SK-N-SH treated with all-trans-retinoic acid at 6 μM for 48 hours (cell line): ENCODE results near the gene MEIS1.

ENCODE experiments used
- ATAC-seq: fragments of 200-7000 bp; cut with Tn5 transposase; 3 replicates; pipeline ENCODE4 v1.9.1; 2020; ENCODE audit warnings: mild to moderate bottlenecking, moderate library complexity
- BACH2 ChIP-seq: fragments of 250-450 bp; sonication (Bioruptor Pico); IDR thresholded peaks from 2 replicates; pipeline ENCODE4 v1.9.0; 2021; ENCODE audit warnings: mild to moderate bottlenecking, borderline replicate concordance
- GLIS3 ChIP-seq: fragments of 250-450 bp; sonication (Bioruptor Pico); IDR thresholded peaks from 2 replicates; pipeline ENCODE4 v1.5.0; 2020; ENCODE audit warnings: mild to moderate bottlenecking, moderate library complexity
- ISL1 ChIP-seq: fragments of 250-450 bp; sonication (Bioruptor Pico); IDR thresholded peaks from 2 replicates; pipeline ENCODE4 v2.1.2; 2022; ENCODE audit warnings: mild to moderate bottlenecking, moderate library complexity
- OSR1 ChIP-seq: fragments of 250-450 bp; sonication (Bioruptor Pico); IDR thresholded peaks from 2 replicates; pipeline ENCODE4 v1.8.0; 2022; ENCODE audit warnings: moderate library complexity, mild to moderate bottlenecking, inconsistent platforms
- RARB ChIP-seq: fragments of 250-450 bp; sonication (Bioruptor Pico); IDR thresholded peaks from 2 replicates; pipeline ENCODE4 v1.8.0; 2021; ENCODE audit warnings: mild to moderate bottlenecking, moderate library complexity
- SNAI2 ChIP-seq: fragments of 250-450 bp; sonication (Bioruptor Pico); IDR thresholded peaks from 2 replicates; pipeline ENCODE4 v1.5.0; 2020; ENCODE audit warnings: mild to moderate bottlenecking, moderate library complexity
- TOX ChIP-seq: fragments of 250-450 bp; sonication (Bioruptor Pico); IDR thresholded peaks from 2 replicates; pipeline ENCODE4 v1.8.0; 2021; ENCODE audit warnings: mild to moderate bottlenecking, moderate library complexity, borderline replicate concordance
- ZC3H10 ChIP-seq: fragments of 250-450 bp; sonication (Bioruptor Pico); IDR thresholded peaks from 2 replicates; pipeline ENCODE4 v1.5.1; 2021; ENCODE audit warnings: mild to moderate bottlenecking, moderate library complexity
- ZFP3 ChIP-seq: fragments of 250-450 bp; sonication (Bioruptor Pico); IDR thresholded peaks from 2 replicates; pipeline ENCODE4 v1.5.0; 2020; ENCODE audit warnings: mild to moderate bottlenecking, moderate library complexity
- ZNF8 ChIP-seq: fragments of 450-650 bp; formaldehyde crosslinking; IDR thresholded peaks from 2 replicates; pipeline ENCODE4 v1.5.0; 2020; ENCODE audit warnings: mild to moderate bottlenecking, moderate library complexity
- TF ChIP-seq, protein P1 (sequence below): fragments of 250-450 bp; sonication (Bioruptor Pico); IDR thresholded peaks from 2 replicates; pipeline ENCODE4 v1.5.1; 2020; ENCODE audit warnings: low read depth, mild to moderate bottlenecking, moderate library complexity
- TF ChIP-seq, protein P2 (sequence below): fragments of 250-450 bp; sonication (Bioruptor Pico); IDR thresholded peaks from 2 replicates; pipeline ENCODE4 v1.8.0; 2021; ENCODE audit warnings: low read depth, mild to moderate bottlenecking, moderate library complexity, borderline replicate concordance
- TF ChIP-seq, protein P3 (sequence below): fragments of 250-450 bp; sonication (Bioruptor Pico); IDR thresholded peaks from 2 replicates; pipeline ENCODE4 v1.5.1; 2021; ENCODE audit warnings: mild to moderate bottlenecking, moderate library complexity

MEIS1 gene

DNA sequence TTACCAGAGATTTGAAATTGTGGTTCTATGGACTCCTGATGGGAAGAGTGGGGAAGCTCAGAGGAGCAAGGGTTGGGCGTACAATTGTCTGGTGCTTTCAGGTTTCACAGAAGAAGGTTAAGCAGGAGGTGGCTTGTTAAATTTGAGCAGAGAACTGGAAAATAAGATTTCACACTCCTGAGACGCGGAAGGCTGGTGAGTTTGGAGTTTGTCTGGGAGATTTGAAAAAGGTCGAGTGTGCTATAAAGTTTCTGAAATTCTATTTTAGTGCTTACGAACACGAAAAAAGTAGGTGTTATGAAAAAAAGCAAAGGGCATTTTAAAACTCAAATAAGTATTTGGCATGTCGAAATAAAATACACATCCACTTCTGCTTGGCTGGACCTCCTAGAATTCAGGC, 170.1 kb downstream of the MEIS1 start:
- TF ChIP-seq TOX (CRISPR knock-in tag) (no peak), ZC3H10 (CRISPR knock-in tag) (no peak), OSR1 (CRISPR knock-in tag) (no peak), BACH2 (CRISPR knock-in tag) (no peak), GLIS3 (no peak)
- TF ChIP-seq, protein P1, sequence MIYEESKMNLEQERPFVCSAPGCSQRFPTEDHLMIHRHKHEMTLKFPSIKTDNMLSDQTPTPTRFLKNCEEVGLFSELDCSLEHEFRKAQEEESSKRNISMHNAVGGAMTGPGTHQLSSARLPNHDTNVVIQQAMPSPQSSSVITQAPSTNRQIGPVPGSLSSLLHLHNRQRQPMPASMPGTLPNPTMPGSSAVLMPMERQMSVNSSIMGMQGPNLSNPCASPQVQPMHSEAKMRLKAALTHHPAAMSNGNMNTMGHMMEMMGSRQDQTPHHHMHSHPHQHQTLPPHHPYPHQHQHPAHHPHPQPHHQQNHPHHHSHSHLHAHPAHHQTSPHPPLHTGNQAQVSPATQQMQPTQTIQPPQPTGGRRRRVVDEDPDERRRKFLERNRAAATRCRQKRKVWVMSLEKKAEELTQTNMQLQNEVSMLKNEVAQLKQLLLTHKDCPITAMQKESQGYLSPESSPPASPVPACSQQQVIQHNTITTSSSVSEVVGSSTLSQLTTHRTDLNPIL, result no peak
- ATAC-seq, result no peak

DNA sequence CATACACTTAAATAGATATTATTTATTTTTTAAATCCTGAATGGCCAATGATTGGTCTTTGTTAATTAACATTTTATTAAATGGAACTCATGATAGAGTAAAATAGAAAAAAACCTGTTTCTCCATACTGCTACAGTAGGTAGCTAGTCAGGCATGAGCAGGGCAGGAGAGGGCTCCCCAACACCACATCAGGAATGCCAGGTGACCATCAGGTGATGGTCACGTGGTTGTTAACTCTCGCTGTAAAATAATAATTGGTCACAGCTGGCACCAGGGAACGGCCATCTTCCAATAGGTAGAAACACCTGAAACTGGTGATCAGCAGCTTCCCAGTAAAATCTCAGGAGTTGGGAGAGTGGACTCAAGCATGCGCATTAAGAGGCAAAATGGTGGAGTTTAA, 172.2 kb downstream of the MEIS1 start:
- ATAC-seq, result no peak
- TF ChIP-seq ZC3H10 (CRISPR knock-in tag) (no peak), ZNF8 (CRISPR knock-in tag) (no peak), BACH2 (CRISPR knock-in tag) (no peak), ZFP3 (CRISPR knock-in tag) (no peak), ISL1 (no peak), SNAI2 (no peak), TOX (CRISPR knock-in tag) (no peak), RARB (CRISPR knock-in tag) (no peak)
- TF ChIP-seq, protein P1, result no peak
- TF ChIP-seq, protein P2, sequence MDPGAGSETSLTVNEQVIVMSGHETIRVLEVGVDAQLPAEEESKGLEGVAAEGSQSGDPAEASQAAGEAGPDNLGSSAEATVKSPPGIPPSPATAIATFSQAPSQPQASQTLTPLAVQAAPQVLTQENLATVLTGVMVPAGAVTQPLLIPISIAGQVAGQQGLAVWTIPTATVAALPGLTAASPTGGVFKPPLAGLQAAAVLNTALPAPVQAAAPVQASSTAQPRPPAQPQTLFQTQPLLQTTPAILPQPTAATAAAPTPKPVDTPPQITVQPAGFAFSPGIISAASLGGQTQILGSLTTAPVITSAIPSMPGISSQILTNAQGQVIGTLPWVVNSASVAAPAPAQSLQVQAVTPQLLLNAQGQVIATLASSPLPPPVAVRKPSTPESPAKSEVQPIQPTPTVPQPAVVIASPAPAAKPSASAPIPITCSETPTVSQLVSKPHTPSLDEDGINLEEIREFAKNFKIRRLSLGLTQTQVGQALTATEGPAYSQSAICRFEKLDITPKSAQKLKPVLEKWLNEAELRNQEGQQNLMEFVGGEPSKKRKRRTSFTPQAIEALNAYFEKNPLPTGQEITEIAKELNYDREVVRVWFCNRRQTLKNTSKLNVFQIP, result no peak
- TF ChIP-seq, protein P3, sequence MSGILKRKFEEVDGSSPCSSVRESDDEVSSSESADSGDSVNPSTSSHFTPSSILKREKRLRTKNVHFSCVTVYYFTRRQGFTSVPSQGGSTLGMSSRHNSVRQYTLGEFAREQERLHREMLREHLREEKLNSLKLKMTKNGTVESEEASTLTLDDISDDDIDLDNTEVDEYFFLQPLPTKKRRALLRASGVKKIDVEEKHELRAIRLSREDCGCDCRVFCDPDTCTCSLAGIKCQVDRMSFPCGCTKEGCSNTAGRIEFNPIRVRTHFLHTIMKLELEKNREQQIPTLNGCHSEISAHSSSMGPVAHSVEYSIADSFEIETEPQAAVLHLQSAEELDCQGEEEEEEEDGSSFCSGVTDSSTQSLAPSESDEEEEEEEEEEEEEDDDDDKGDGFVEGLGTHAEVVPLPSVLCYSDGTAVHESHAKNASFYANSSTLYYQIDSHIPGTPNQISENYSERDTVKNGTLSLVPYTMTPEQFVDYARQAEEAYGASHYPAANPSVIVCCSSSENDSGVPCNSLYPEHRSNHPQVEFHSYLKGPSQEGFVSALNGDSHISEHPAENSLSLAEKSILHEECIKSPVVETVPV (CRISPR knock-in tag), result no peak
- TF ChIP-seq, all 23 proteins: peak for 0
